HCT116 (cell line): ENCODE measurements around the gene SEMA3E. TPM values are rescaled to one million over a fixed set of nuclear protein-coding genes. Genes with fewer than 3 reads are reported as not detected.

ENCODE experiments used
- ATAC-seq: fragments of 200-7000 bp; cut with Tn5 transposase; 2 replicates; pipeline ENCODE4 v1.9.1; 2020; ENCODE audit warnings: mild to moderate bottlenecking, moderate library complexity
- BruUV-seq: library from RNA; stranded (reverse); fragments of 400-500 nt; replicated peaks from 2 replicates; lab custom pipeline; 2021; lab: Mats Ljungman, UMichigan
- CTCF ChIA-PET: fragments of 300-600 bp; sonication (Branson Sonifier 250); formaldehyde crosslinking; loops from one replicate; lab custom pipeline; 2021; ENCODE audit warnings: antibody characterized with exemption; lab: Charles Lee
- POLR2A ChIA-PET: fragments of 300-600, 350-600 bp; sonication (Branson Sonifier 250); formaldehyde crosslinking; loops from one replicate; lab custom pipeline; 2021; ENCODE audit warnings: antibody characterized with exemption; lab: Charles Lee
- RAD21 ChIA-PET, 2 experiments: fragments of 300-600 bp; sonication (Branson Sonifier 250); formaldehyde crosslinking; loops; one replicate each; lab custom pipeline; 2023; ENCODE audit warnings: low total read pairs in 2 of 2; ENCODE audit not compliant: uncharacterized antibody in 2 of 2, unreplicated experiment in 2 of 2, low non-redundant PET in 1 of 2; lab: Charles Lee
- DNase-seq: peaks from one replicate; pipeline ENCODE4 v3.0.0-alpha.2; 2010; ENCODE audit warnings: low read depth, low spot score
- H2AFZ ChIP-seq: fragments of 200-600 bp; shearing (Covaris generic), sonication (generic); 2 replicates; pipeline ENCODE4 v1.6.1; 2017; ENCODE audit warnings: low read depth, mixed run types, mixed read lengths, antibody characterized with exemption, low read length; ENCODE audit not compliant: poor library complexity, severe bottlenecking
- H3K27ac ChIP-seq: 2 replicates; pipeline ENCODE4 v1.5.1; 2012; ENCODE audit warnings: low read depth, low read length
- H3K27me3 ChIP-seq: fragments of 200-600 bp; sonication (generic); 2 replicates; pipeline ENCODE4 v1.6.1; 2016; ENCODE audit warnings: mixed run types, low read length, mixed read lengths; ENCODE audit not compliant: insufficient read depth
- H3K36me3 ChIP-seq, 2 experiments: fragments of 200-500 bp in 1 of 2; fragments of 200-600 bp in 1 of 2; sonication (Bioruptor generic) in 1 of 2; sonication (generic) in 1 of 2; 2 replicates each; pipeline versions ENCODE4 v1.5.1 to v1.6.1; 2014 to 2016; ENCODE audit warnings: low read length in 2 of 2, inconsistent platforms in 1 of 2, mixed read lengths in 1 of 2, mixed run types in 1 of 2; ENCODE audit not compliant: insufficient read depth in 2 of 2, control insufficient read depth in 1 of 2
- H3K4me1 ChIP-seq, 2 experiments: fragments of 200-600 bp in 1 of 2; sonication (generic) in 1 of 2; 2 replicates each; pipeline versions ENCODE4 v1.5.1 to v1.6.1; 2012 to 2017; ENCODE audit warnings: low read length in 2 of 2, inconsistent platforms in 1 of 2, mild to moderate bottlenecking in 1 of 2, mixed read lengths in 1 of 2, mixed run types in 1 of 2, moderate library complexity in 1 of 2; ENCODE audit not compliant: insufficient read depth in 2 of 2, control insufficient read depth in 1 of 2
- H3K4me2 ChIP-seq: fragments of 200-600 bp; sonication (generic); 2 replicates; pipeline ENCODE4 v1.6.1; 2017; ENCODE audit warnings: mixed run types, low read length, mixed read lengths
- H3K4me3 ChIP-seq, 2 experiments: fragments of 200-600 bp in 1 of 2; sonication (generic) in 1 of 2; replicated peaks in 1 of 2; 2 replicates each; pipeline ENCODE4 v1.5.1; 2011 to 2016; ENCODE audit warnings: low read length in 2 of 2, control low read depth in 1 of 2, low read depth in 1 of 2, mild to moderate bottlenecking in 1 of 2, mixed read lengths in 1 of 2, mixed run types in 1 of 2
- H3K79me2 ChIP-seq: fragments of 200-600 bp; sonication (generic); 2 replicates; pipeline ENCODE4 v1.6.1; 2017; ENCODE audit warnings: mild to moderate bottlenecking, mixed run types, low read length, moderate library complexity, mixed read lengths; ENCODE audit not compliant: insufficient read depth
- H3K9ac ChIP-seq: fragments of 200-600 bp; sonication (generic); 2 replicates; pipeline ENCODE4 v1.6.1; 2016; ENCODE audit warnings: low read length, mixed read lengths
- H3K9me2 ChIP-seq: fragments of 200-600 bp; sonication (generic), shearing (Covaris generic); 2 replicates; pipeline ENCODE4 v1.6.1; 2017; ENCODE audit warnings: mixed run types, mild to moderate bottlenecking, moderate library complexity; ENCODE audit not compliant: insufficient read depth
- H3K9me3 ChIP-seq, 2 experiments: fragments of 200-500 bp in 1 of 2; fragments of 200-600 bp in 1 of 2; sonication (Bioruptor generic) in 1 of 2; sonication (generic) in 1 of 2; 2 replicates each; pipeline ENCODE4 v1.6.1; 2014 to 2017; ENCODE audit warnings: low read length in 2 of 2, mixed read lengths in 2 of 2, inconsistent platforms in 1 of 2, low read depth in 1 of 2, mild to moderate bottlenecking in 1 of 2, mixed run types in 1 of 2, moderate library complexity in 1 of 2; ENCODE audit not compliant: control insufficient read depth in 1 of 2, insufficient read depth in 1 of 2
- H4K20me1 ChIP-seq: fragments of 200-600 bp; sonication (generic), shearing (Covaris generic); 2 replicates; pipeline ENCODE4 v1.6.1; 2017; ENCODE audit warnings: mixed run types, mild to moderate bottlenecking, moderate library complexity; ENCODE audit not compliant: insufficient read depth
- CBX3 ChIP-seq: IDR thresholded peaks from 2 replicates; pipeline ENCODE4 v1.6.1; 2012; ENCODE audit warnings: low read depth
- CEBPB ChIP-seq: IDR thresholded peaks from 2 replicates; pipeline ENCODE4 v1.6.1; 2012; ENCODE audit warnings: low read depth
- EGR1 ChIP-seq: IDR thresholded peaks from 2 replicates; pipeline ENCODE4 v1.6.1; 2012; ENCODE audit warnings: low read depth
- EZH2phosphoT487 ChIP-seq: fragments of 200-600 bp; IDR thresholded peaks from 2 replicates; pipeline ENCODE4 v1.6.1; 2018; ENCODE audit warnings: antibody characterized with exemption, borderline replicate concordance
- FOSL1 ChIP-seq: IDR thresholded peaks from 2 replicates; pipeline ENCODE4 v1.6.1; 2012; ENCODE audit warnings: low read depth
- JUND ChIP-seq: IDR thresholded peaks from 2 replicates; pipeline ENCODE4 v1.6.1; 2012
- POLR2AphosphoS5 ChIP-seq: IDR thresholded peaks from 2 replicates; pipeline ENCODE4 v1.6.1; 2011; ENCODE audit warnings: mild to moderate bottlenecking, low read depth, low read length, moderate library complexity
- RAD21 ChIP-seq: IDR thresholded peaks from 2 replicates; pipeline ENCODE4 v1.6.1; 2012; ENCODE audit warnings: low read depth, mild to moderate bottlenecking
- SIN3A ChIP-seq: IDR thresholded peaks from 2 replicates; pipeline ENCODE4 v1.6.1; 2012; ENCODE audit warnings: low read depth
- SP1 ChIP-seq: IDR thresholded peaks from 2 replicates; pipeline ENCODE4 v1.6.1; 2012; ENCODE audit warnings: low read depth
- SRF ChIP-seq: IDR thresholded peaks from 2 replicates; pipeline ENCODE4 v1.6.1; 2012; ENCODE audit warnings: low read depth
- TCF7L2 ChIP-seq: IDR thresholded peaks from 2 replicates; pipeline ENCODE4 v1.7.0; 2011; ENCODE audit warnings: borderline replicate concordance, inconsistent platforms; ENCODE audit not compliant: insufficient read depth, insufficient read length; ENCODE audit errors: extremely low read depth
- ZFX ChIP-seq: fragments of 450-650 bp; IDR thresholded peaks from 2 replicates; pipeline ENCODE4 v1.6.1; 2017
- ZNF274 ChIP-seq: fragments of 200-500 bp; sonication (Bioruptor generic); IDR thresholded peaks from 2 replicates; pipeline ENCODE4 v1.6.1; 2014; ENCODE audit warnings: mild to moderate bottlenecking, low read depth, low read length, inconsistent platforms
- intact Hi-C: fragments of 100-400 bp; cut with micrococcal nuclease; formaldehyde crosslinking; loops from 2 replicates; pipeline ENCODE4 v1.10.0; 2022
- total RNA-seq: library from RNA; stranded (reverse); gene quantifications from one replicate; pipeline ENCODE4 v1.2.1, GENCODE V29; 2021; ENCODE audit not compliant: unreplicated experiment
- TF ChIP-seq, protein P1 (sequence below): IDR thresholded peaks from 2 replicates; pipeline ENCODE4 v1.6.1; 2012
- TF ChIP-seq, protein P2 (sequence below): IDR thresholded peaks from 2 replicates; pipeline ENCODE4 v1.6.1; 2012
- TF ChIP-seq, protein P3 (sequence below): IDR thresholded peaks from 2 replicates; pipeline ENCODE4 v1.6.1; 2011; ENCODE audit warnings: mild to moderate bottlenecking, low read length, moderate library complexity; ENCODE audit not compliant: insufficient replicate concordance; ENCODE audit errors: extremely low read depth

Gene SEMA3E
- total RNA-seq, 1 experiment from 2014 or later, result 1.6 TPM

DNA sequence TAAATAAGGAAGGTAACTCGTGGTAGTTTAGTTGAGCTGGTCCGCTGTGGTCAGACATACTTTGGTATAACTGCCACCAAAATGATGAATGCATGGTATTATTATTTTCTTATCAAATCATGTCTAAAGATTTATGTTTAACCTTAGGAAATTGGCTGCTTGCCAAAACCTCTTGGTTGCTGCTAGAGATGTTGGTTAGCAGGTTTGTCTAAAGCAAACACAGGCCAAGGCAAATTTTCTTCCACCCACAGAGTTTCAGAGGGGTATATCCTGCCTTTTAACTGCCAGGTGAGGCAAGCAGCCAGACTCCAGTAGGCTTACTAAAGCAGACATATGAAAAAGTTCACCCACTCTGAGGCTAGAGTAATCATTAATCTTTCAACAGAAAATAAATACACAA lies 101.4 kb downstream of the SEMA3E start:
- no TSS peak for BruUV-seq
- no peak overlapping the region for H3K27ac ChIP-seq
- RAD21 ChIA-PET, result no interaction called here
- H3K4me1 ChIP-seq, result peaks cover 4 to 7% of the 10 kb centered on the region in 2 experiments; a peak in 3 of 4 replicates
- H3K36me3 ChIP-seq, result no peaks in the 10 kb centered on the region
- TF ChIP-seq JUND, result no peak
- TF ChIP-seq FOSL1, result no peak
- peak overlapping the region; percentile 14; the same call in 1 of the 2 replicates for H3K4me2 ChIP-seq
- no peak overlapping the region for H2AFZ ChIP-seq
- no peaks in the 10 kb centered on the region; the same call in 1 of the 2 replicates for H3K9me2 ChIP-seq
- CTCF ChIA-PET, result no interaction called here
- no peaks in the 10 kb centered on the region for H3K79me2 ChIP-seq
- no peak overlapping the region for H3K4me3 ChIP-seq
- DNase-seq, result peak; percentile 6
- H3K9ac ChIP-seq, result no peak overlapping the region
- POLR2A ChIA-PET, result no interaction called here
- H3K9me3 ChIP-seq, result no peaks in the 10 kb centered on the region
- intact Hi-C loops, result no loop called here
- ATAC-seq, result no peak
- no peaks in the 10 kb centered on the region for H3K27me3 ChIP-seq
- H4K20me1 ChIP-seq, result no peaks in the 10 kb centered on the region

DNA sequence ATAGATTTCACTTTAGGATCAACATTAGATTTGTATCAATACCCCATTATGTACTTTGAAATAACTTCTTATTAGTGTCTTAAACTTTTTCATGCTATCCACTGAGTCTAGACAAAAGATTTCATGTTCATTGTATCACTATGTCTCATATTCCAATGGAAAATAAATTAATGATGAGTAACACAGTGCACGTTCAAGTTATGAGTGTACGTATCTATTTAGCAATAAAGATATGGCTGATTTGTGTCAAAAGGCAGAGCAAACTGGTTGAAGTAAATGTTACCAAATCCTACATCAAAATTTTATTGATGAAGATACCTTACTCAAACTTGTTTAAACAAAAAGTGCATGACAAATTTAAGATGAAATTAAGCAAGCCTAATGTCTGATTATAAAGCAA lies 102.4 kb downstream of the SEMA3E start:
- RAD21 ChIA-PET, result no interaction called here
- H3K27me3 ChIP-seq, result no peaks in the 10 kb centered on the region
- no peak overlapping the region for H3K27ac ChIP-seq
- H3K4me2 ChIP-seq, result no peak overlapping the region
- H3K36me3 ChIP-seq, result no peaks in the 10 kb centered on the region
- H4K20me1 ChIP-seq, result no peaks in the 10 kb centered on the region
- no peak for ATAC-seq
- peaks cover 4 to 7% of the 10 kb centered on the region in 2 experiments; a peak in 3 of 4 replicates for H3K4me1 ChIP-seq
- POLR2A ChIA-PET, result no interaction called here
- intact Hi-C loops, result no loop called here
- no peaks in the 10 kb centered on the region; the same call in 1 of the 2 replicates for H3K9me2 ChIP-seq
- BruUV-seq, result no TSS peak
- H3K4me3 ChIP-seq, result no peak overlapping the region
- H2AFZ ChIP-seq, result no peak overlapping the region
- no peaks in the 10 kb centered on the region for H3K79me2 ChIP-seq
- H3K9ac ChIP-seq, result no peak overlapping the region
- CTCF ChIA-PET, result no interaction called here
- DNase-seq, result no peak
- H3K9me3 ChIP-seq, result no peaks in the 10 kb centered on the region
- TF ChIP-seq CBX3 (no peak), EZH2phosphoT487 (no peak), EGR1 (no peak), POLR2AphosphoS5 (no peak), RAD21 (no peak), ZNF274 (no peak), SRF (no peak), CEBPB (no peak), SIN3A (no peak), FOSL1 (no peak), SP1 (no peak), ZFX (no peak), JUND (no peak), TCF7L2 (no peak)
- TF ChIP-seq, protein P1, sequence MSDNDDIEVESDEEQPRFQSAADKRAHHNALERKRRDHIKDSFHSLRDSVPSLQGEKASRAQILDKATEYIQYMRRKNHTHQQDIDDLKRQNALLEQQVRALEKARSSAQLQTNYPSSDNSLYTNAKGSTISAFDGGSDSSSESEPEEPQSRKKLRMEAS, result no peak
- TF ChIP-seq, protein P2, sequence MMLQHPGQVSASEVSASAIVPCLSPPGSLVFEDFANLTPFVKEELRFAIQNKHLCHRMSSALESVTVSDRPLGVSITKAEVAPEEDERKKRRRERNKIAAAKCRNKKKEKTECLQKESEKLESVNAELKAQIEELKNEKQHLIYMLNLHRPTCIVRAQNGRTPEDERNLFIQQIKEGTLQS, result no peak
- TF ChIP-seq, protein P3, sequence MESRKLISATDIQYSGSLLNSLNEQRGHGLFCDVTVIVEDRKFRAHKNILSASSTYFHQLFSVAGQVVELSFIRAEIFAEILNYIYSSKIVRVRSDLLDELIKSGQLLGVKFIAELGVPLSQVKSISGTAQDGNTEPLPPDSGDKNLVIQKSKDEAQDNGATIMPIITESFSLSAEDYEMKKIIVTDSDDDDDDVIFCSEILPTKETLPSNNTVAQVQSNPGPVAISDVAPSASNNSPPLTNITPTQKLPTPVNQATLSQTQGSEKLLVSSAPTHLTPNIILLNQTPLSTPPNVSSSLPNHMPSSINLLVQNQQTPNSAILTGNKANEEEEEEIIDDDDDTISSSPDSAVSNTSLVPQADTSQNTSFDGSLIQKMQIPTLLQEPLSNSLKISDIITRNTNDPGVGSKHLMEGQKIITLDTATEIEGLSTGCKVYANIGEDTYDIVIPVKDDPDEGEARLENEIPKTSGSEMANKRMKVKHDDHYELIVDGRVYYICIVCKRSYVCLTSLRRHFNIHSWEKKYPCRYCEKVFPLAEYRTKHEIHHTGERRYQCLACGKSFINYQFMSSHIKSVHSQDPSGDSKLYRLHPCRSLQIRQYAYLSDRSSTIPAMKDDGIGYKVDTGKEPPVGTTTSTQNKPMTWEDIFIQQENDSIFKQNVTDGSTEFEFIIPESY, result no peak
